ENCODE measurements around the gene YPEL2. TPM values are rescaled to one million over a fixed set of nuclear protein-coding genes. Genes with fewer than 3 reads are reported as not detected.

YPEL2 gene
- total and polyA plus RNA-seq, 2 donors (not counting 3 experiments of a cell fraction or from before 2014, with no cell fraction given) = 36.5 to 66.8 TPM

GRCh38 chr17:59397316-59398073 lies 66.0 kb downstream of the YPEL2 start:
- dilution Hi-C loops (cut with MboI; ENCODE audit: extremely low pct_ligation_motif_present, low sequenced_read_pairs) = no loop called here
- intact Hi-C loops (cut with micrococcal nuclease) = no loop called here

More at GRCh38 chr17:59397316-59398073, 66.0 kb downstream of the YPEL2 start:
- ChIA-PET CTCF (interaction anchor here (0.5 to 1.2 kb wide), 2 partner anchors 43 to 68 kb away, joined by 3 read pairs; no protein-coding TSS in a partner anchor), POLR2A (no interaction called here)
- Histone ChIP-seq H3K4me1 (ENCODE audit: control insufficient read depth, extremely low read depth, insufficient read depth, low read length) (no peaks in the 10 kb centered on the region), H3K79me2 (ENCODE audit: control insufficient read depth, insufficient read depth, low read length) (no peaks in the 10 kb centered on the region), H3K9me1 (replicated peaks; ENCODE audit: control insufficient read depth, extremely low read depth, insufficient read depth, low read length) (no peaks in the 10 kb centered on the region), H3K27ac (ENCODE audit: insufficient read depth, low read depth, low read length) (no peak overlapping the region), H3K36me3 (ENCODE audit: control insufficient read depth in 2 of 2, extremely low read depth in 1 of 2, insufficient read depth in 2 of 2, low read length in 2 of 2) (peaks cover 2 to 31% of the 10 kb centered on the region in 2 experiments), H3K4me3 (replicated peaks in 1 of 3; ENCODE audit: insufficient read depth in 1 of 3, low read depth in 1 of 3, low read length in 3 of 3) (no peak overlapping the region), H3K4me2 (ENCODE audit: insufficient read depth, low read length) (no peak overlapping the region), H4K20me1 (replicated peaks; ENCODE audit: control insufficient read depth, extremely low read depth, insufficient read depth, low read length) (no peaks in the 10 kb centered on the region), H3K9ac (replicated peaks; ENCODE audit: extremely low read depth, insufficient read depth, low read length) (no peak overlapping the region), H3K27me3 (ENCODE audit: control insufficient read depth in 2 of 2, insufficient read depth in 2 of 2, low read length in 2 of 2) (no peaks in the 10 kb centered on the region), H2AFZ (ENCODE audit: low read depth, low read length) (no peak overlapping the region), H3K9me3 (replicated peaks; ENCODE audit: control insufficient read depth, insufficient read depth, low read length) (no peaks in the 10 kb centered on the region)
- FAIRE-seq (no peak), DNase-seq (ENCODE audit: low read depth, low spot score) (no peak)
- TF ChIP-seq MAX (IDR thresholded peaks at IDR 0.05; ENCODE audit: insufficient read depth, insufficient read length) (no peak), JUN (IDR thresholded peaks at IDR 0.05; ENCODE audit: borderline replicate concordance, insufficient read depth, insufficient read length, low read depth) (no peak), MYC (IDR thresholded peaks at IDR 0.05; ENCODE audit: low read depth, low read length) (no peak), EZH2 (IDR thresholded peaks at IDR 0.05; ENCODE audit: borderline replicate concordance, low read depth, low read length, severe bottlenecking) (no peak), POLR2A (IDR thresholded peaks at IDR 0.05; ENCODE audit: low read depth, low read length) (no peak), CTCF (IDR thresholded peaks at IDR 0.05; ENCODE audit: extremely low read depth in 1 of 2, insufficient read depth in 1 of 2, low read depth in 1 of 2, low read length in 2 of 2) (no peak), POLR2AphosphoS5 (IDR thresholded peaks at IDR 0.05; ENCODE audit: insufficient read depth, low read depth, low read length) (no peak), FOS (IDR thresholded peaks at IDR 0.05; ENCODE audit: borderline replicate concordance, insufficient read depth, low read length) (no peak), GATA2 (IDR thresholded peaks at IDR 0.05; ENCODE audit: insufficient read depth, insufficient read length, low read depth, low read length) (no peak)
- BruUV-seq (replicated peaks) = no TSS peak
